Lower leg skin (tissue), 4 donors: ENCODE measurements around the gene ASPSCR1. TPM values are rescaled to one million over a fixed set of nuclear protein-coding genes. Genes with fewer than 3 reads are reported as not detected.

ENCODE experiments used
- DNase-seq, 2 donors: peaks; one replicate each; pipeline ENCODE4 v3.0.0-alpha.2; 2019; ENCODE audit warnings: low spot score in 2 of 2
- H3K4me3 ChIP-seq: fragments of 200-600 bp; sonication (generic); 2 replicates; pipeline ENCODE4 v1.5.1; 2017; ENCODE audit warnings: mild to moderate bottlenecking, low read depth; ENCODE audit not compliant: poor library complexity, severe bottlenecking
- POLR2A ChIP-seq, 2 donors: fragments of 450-650 bp; IDR thresholded peaks; one replicate each; pipeline ENCODE4 v1.6.1; 2016 to 2017; ENCODE audit warnings: antibody characterized with exemption in 2 of 2, mild to moderate bottlenecking in 1 of 2, moderate library complexity in 1 of 2
- WGBS, 2 donors: methylation state at CpG; one replicate each; pipeline ENCODE4 v1.1.5; 2018; 5-methylcytosine and 5-hydroxymethylcytosine counted together
- intact Hi-C: fragments of 100-400 bp; cut with DNase I; formaldehyde crosslinking; loops from one replicate; pipeline ENCODE4 v1.15.0; 2023; ENCODE audit warnings: low total_unique reads
- total RNA-seq, 4 donors: library from RNA; depleted of rRNA; stranded (reverse); fragments of >200 nt; gene quantifications; one replicate each; pipeline ENCODE4 v1.1.0, GENCODE V29; 2016
- TF ChIP-seq, protein P1 (sequence below), 3 donors: fragments of 450-650 bp; IDR thresholded peaks; one replicate each; pipeline ENCODE4 v1.5.1; 2016; ENCODE audit warnings: antibody characterized with exemption in 3 of 3, mild to moderate bottlenecking in 3 of 3, moderate library complexity in 2 of 3

Gene ASPSCR1
- total RNA-seq, 4 donors from 2014 or later: 24.0 to 31.5 (median 27.4) TPM

DNA sequence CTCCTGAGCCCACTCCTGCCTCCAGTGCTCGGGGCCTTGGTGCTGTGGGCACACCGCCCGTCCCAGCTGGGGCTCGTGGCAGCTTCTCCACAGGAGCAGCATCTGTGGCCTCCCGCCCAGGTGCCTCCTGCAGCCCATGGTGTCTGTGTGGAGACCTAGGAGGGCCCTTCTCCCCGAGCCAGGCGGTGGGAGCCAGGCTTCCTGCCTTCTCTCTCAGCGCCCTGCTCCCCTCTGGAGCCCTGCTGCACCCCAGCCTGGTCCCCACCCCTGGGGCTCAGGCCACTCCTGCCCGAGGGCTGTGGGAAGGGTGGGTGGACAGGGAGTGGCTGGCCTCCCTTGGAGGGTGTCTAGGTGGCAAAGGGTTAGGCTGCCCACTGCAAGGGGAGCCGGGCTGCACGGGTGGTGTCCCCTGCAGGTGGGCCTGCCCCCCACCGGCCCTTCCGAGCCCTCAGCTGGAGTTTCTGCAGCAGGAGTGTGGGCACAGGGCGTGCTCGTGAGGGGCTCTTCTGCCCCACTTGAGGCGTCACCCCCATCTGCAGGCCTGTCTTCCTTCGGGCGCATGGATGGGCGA, 34.3 kb downstream of the ASPSCR1 start:
- H3K4me3 ChIP-seq: no peak overlapping the region
- 93 to 94% methylated on average over 15 to 19 of the region's 19 CpGs for WGBS, 2 donors
- intact Hi-C loops: no loop called here
- no peak for DNase-seq
- no peak for TF ChIP-seq POLR2A (IDR thresholded peaks at IDR 0.05)
- TF ChIP-seq, protein P1, sequence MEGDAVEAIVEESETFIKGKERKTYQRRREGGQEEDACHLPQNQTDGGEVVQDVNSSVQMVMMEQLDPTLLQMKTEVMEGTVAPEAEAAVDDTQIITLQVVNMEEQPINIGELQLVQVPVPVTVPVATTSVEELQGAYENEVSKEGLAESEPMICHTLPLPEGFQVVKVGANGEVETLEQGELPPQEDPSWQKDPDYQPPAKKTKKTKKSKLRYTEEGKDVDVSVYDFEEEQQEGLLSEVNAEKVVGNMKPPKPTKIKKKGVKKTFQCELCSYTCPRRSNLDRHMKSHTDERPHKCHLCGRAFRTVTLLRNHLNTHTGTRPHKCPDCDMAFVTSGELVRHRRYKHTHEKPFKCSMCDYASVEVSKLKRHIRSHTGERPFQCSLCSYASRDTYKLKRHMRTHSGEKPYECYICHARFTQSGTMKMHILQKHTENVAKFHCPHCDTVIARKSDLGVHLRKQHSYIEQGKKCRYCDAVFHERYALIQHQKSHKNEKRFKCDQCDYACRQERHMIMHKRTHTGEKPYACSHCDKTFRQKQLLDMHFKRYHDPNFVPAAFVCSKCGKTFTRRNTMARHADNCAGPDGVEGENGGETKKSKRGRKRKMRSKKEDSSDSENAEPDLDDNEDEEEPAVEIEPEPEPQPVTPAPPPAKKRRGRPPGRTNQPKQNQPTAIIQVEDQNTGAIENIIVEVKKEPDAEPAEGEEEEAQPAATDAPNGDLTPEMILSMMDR (IDR thresholded peaks at IDR 0.05): no peak

GRCh38 chr17:82012261-82012639, 34.8 kb downstream of the ASPSCR1 start:
- DNase-seq: no peak
- TF ChIP-seq, protein P1 (IDR thresholded peaks at IDR 0.05): no peak
- TF ChIP-seq POLR2A (IDR thresholded peaks at IDR 0.05): no peak
- WGBS, 2 donors: 75 to 77% methylated on average over 9 to 20 of the region's 20 CpGs

DNA sequence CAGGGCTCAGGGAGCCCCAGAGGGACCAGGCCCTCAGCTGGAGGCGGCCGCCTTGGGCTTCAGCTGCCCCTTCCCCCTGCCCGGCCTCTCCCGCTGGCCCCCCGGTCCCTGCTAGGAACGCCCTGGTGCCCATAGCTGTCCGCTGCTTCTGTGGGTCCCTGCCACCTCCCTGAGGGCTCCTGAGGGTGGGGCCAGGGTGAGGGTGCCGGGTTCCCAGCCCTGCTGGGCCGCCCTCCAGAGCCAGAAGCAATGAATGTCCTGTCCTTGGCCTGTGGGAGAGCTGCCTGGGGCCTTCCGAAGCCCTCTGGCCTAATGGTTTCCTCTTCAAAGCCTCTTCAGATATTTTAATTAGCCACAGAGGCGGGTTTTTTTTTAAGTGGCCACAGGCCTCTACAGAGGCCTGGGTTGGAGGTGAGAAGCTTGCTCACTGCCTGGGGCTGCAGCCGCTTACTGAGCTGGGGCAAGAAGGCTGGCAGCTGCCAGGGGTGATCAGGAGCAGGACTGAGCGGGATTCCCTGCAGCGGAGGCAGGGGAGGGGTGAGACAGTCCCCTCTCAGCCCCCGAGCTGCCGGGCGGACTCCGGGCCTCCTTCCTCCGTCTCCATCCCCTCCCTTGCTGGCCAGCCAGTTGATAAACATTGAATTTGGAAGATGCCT, 35.3 kb downstream of the ASPSCR1 start:
- 56 to 83% methylated on average over 12 to 17 of the region's 19 CpGs for WGBS, 2 donors
- TF ChIP-seq, protein P1 (IDR thresholded peaks at IDR 0.05): no peak
- TF ChIP-seq POLR2A (IDR thresholded peaks at IDR 0.05): no peak
- intact Hi-C loops: no loop called here
- DNase-seq: no peak
- no peak overlapping the region for H3K4me3 ChIP-seq

More at GRCh38 chr17:82012261-82012639, 34.8 kb downstream of the ASPSCR1 start:
- intact Hi-C loops: no loop called here
- H3K4me3 ChIP-seq: no peak overlapping the region

- DNase-seq: no peak
- intact Hi-C loops: no loop called here
- TF ChIP-seq POLR2A (IDR thresholded peaks at IDR 0.05): no peak
- TF ChIP-seq, protein P1 (IDR thresholded peaks at IDR 0.05): no peak
- WGBS, 2 donors: 44 to 49% methylated on average over 12 to 21 of the region's 22 CpGs
- no peak overlapping the region for H3K4me3 ChIP-seq
These were observed 35.9 kb downstream of the ASPSCR1 start for GRCh38 chr17:82013341-82013740.

DNA sequence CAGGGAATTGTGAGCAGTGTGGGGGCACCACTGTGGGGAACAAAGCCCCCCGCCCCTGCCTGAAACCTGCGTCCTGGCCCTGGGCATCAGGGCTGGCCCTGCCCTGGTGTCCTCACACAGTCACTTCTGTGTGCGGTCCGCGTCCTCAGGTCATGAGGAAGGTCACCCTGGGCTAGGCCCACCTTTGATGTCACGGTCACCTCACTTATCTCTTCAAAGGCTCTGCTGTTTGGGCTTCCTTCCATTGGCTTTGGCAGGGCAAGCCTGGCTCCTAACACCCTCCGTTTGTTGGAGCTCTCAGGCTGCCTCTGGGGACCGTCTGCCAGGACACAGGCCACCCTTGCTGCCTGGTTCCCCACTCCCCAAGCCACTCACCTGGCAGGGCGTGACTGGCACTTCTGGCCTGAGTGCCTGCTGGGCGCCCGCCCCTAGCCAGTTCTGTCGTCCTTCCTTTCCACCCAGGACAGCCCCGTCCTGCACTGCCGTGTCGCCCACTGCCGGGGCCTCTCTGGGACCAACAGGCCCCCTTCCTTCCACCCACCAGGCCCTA, 36.4 kb downstream of the ASPSCR1 start:
- TF ChIP-seq, protein P1 (IDR thresholded peaks at IDR 0.05): no peak
- no peak for TF ChIP-seq POLR2A (IDR thresholded peaks at IDR 0.05)
- 75 to 77% methylated on average over 16 of the region's 16 CpGs for WGBS, 2 donors
- intact Hi-C loops: no loop called here
- no peak for DNase-seq
- H3K4me3 ChIP-seq: no peak overlapping the region
